Pons (tissue), 1 donor: ENCODE data around the gene BCL11A.

Source experiments
- DNase-seq: peaks from one replicate; pipeline ENCODE4 v3.0.0-alpha.2; 2016; ENCODE audit warnings: low spot score

Gene BCL11A

DNA sequence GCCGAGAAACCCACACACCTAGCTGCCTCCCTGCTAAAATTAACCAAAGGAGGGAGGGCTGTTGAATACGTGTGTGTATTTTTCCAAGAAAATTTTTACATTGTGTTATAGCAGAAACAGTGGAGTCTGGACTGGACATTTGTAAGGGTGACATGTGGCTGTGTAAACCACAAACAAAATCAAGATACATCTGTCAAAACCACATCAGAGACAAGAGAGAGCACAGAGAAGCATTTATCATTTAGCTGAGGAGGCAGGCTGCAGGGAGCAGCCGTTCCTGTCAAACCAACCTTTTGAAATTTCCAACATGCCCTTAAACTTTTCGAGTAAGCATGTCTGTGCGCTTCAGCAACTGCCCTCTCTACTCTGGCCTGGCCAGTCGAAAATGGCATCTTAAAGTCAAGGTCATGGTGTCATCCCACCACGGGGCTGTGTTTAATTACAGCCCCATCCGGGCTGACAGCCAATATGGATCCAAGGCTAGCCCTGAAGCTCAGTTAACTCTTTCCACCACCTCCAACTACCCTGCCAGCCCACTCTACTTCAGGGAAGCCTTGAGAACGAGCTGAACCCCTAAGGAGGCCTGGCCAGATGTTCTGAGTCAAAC, 8.4 kb downstream of the BCL11A start:
- no peak for DNase-seq

- no peak for DNase-seq
Observed at GRCh38 chr2:60544062-60544461, 9.4 kb downstream of the BCL11A start.

DNA sequence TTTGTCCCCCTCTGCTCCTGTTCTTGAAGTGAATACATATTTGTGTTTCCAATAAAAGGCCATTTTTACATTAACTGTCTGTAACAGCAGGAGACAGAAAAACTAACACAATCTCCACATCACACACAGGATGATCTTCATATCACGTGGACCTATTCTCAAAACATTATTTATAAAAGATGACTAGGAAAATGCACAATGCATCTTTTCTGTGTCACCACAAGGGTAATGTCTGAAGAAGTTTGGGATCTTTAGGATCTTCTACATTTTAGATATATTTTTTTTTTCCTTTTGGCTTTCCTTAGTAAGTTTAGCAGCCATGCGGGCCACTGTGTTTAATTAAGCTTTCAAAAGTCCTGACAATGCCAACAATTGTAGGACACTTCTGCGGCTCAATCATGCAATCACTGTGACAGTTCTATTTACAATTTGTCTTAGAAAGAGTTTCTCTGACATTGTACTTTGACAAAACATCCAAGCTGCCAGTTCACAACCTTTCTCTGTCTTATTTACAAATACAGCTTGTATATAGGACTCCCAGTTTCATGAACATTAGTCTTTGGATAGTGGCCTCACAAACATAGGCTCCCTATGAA, 12.3 kb downstream of the BCL11A start:
- DNase-seq: no peak

DNA sequence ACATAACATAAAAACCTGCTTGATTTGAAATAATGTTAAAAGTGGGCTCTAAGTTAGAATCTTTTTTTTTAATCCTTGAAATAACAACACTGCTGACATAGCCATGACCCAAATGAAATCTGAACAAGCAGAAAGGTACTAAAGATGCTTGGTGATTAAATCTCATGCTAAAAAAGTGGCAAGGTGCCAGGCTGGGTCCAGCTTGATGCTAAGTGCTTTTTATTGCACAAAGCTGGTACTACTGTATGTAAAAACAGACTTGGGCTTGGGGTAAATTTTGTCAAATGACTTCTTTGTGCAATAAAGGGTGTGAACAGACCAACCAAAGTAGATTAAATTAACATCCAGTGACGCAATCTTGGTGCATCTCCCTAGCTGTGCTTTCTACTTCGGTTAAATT, 13.4 kb downstream of the BCL11A start:
- no peak for DNase-seq

- DNase-seq: no peak
Observed at GRCh38 chr2:60539140-60539539, 14.3 kb downstream of the BCL11A start.

DNA sequence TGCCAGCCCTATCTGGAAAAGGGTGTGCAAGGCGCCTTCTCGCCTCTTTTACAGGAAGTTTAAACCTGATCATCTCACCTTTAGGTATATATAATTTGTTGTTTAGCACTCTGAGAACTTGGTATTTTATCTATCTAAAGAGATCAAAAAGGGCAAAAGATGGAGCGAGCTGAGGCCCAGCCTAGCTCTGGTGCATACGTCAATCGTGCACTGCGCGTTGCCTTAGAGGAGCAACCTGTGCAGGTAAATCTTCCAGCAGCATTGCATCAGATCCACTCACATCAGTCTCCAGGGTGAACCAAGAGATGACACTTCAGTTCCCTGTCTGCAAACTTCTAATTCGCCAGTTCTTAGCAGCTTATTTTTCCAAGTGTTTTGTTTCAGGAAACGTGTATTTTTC, 15.4 kb downstream of the BCL11A start:
- no peak for DNase-seq

DNA sequence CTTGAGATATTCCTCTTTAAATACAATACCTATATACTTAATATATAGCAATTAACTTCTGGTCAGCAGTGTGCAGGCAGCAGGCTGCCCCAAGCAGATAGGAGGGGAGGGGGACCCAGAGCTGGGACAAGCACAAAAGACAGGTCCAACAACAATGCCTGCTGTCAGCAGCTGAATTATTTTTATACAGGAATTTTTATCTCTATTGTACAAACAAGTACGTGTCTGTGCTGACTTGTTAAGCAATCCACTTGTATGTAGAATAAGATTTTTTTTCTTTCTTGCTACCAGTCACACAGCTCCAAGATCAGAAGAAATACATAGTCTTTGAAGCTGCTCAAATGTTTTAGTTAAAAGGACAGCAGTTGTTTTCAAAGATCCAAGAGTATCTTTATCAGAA, 16.7 kb downstream of the BCL11A start:
- no peak for DNase-seq

DNA sequence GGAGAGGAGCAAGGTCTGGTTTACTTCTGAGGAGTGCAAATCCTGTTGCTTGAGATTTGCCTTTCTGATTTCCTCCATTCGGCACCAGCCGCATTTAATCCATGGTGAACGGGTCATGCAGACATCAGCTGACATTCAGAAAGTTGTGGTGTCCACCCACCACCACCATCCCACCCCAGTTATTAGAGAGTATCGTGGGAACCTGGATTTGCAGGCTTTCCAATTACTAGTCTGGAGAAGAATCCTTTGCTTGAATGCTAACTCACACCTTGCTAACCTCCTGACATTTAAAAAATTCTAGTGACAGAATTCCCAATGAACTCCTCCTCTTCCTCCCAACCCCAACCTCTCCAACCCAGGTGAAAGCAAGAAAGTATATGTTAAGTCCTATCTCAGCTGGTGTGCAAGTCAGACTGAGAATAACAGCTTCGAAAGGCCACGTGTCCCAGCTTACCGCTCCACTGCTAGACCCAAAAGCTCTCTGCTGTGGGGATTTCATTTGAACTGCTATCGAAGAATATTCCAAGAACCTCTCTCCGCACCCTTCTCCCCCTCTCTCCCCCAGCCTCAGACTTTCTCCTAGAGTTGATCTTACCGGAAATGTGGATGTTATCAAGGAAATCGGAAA, 17.7 kb downstream of the BCL11A start:
- no peak for DNase-seq

DNA sequence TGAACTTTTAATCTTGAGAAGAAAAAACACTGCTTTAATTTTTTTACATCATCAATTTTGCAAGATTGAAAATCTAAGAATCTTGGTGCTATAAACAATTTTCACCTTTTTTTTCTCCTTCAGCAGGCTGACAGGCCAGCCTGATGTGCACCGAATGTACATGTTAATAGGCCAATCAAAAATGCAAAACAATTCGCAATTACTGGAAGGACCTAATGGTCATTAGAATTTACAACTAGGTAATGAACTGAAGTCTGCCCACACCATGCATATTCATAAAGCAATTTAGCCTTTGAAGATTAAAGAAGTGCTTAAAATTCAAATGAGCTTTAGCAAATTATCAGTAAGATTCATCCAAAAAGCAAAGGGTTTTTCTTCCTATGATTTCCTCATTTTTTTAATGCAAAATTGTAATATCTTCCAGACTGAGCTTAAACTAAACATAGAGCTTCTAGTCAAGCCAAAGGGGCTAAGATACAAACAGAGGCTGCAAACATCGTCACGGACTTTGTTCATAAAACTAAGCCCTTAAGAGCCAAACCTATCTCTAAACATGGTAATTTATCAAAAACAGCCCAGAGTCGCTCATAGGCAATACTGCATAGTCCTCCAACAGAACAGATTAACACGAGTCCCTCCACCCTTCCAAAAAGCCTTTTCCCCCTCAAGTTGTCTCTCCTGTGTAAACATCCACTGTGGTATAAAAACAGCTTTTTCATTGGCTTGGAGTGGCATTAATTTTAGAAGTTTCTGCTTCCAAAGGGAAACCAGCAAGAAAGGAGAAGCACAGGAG, 18.4 kb downstream of the BCL11A start:
- DNase-seq: no peak

- no peak for DNase-seq
Observed at GRCh38 chr2:60534052-60534685, 19.3 kb downstream of the BCL11A start.

DNA sequence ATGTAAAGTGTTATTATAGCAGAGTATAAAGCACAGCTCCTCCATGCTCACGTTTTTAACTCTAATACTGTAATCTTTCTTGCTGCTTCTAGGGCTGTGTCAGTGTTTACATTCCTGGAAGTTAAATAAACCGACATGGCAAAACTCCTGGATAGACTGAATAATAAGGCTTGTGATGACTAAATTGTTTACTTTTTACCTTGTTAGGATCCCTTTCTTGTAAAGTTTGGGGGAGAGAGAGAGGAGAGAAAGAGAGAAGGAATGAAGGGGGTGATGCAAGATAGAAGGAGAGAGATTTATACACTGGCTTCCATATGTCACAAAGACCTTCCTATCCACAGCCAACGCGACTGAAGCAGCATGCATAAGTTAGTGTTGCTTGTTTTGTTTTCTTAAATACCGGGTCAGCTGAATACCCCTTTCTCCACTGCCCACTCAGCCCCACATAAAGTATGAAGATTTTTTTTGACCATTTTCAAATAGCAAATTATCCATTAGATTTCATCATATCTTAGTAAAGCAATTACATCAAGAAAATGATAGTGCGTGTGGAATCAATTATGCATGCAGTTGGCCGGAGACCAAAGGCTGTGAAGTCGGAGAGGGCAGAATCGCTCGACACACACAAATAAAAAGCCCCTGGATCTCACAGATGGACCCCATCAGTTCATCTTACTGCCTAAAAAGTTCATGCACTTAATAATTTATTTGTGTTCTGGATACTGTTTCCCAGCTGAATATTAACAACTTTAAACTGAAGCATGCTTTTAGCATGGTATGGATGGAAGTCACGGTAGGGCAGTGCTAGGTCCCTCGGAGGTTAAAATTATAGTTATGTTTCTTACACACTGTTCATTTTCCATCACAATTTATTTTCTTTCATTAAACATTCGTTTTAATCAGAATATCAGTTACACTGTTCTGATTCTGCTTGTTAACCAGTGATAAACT, 20.1 kb downstream of the BCL11A start:
- DNase-seq: no peak

DNA sequence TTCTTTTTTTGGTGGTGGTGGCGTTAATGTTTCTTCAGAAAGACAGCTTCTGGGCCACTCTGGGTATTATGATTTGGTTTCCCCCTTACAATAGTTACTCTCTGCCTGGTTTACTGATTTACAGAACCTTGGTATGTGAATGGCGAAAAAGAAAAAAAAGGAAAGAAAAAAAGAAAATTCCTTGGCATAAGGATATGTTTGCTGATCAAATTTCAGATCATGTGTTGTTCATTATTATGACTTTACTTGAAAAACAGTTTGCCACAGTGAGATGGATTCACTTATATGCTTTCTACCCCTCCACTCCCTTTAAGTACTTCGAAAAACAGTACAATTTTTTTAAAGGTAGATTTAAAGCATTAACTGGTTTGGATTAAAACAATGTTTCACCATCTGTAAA, 21.0 kb downstream of the BCL11A start:
- no peak for DNase-seq

GRCh38 chr2:60531701-60532133, 21.7 kb downstream of the BCL11A start:
- no peak for DNase-seq

- no peak for DNase-seq
Observed at GRCh38 chr2:60530660-60531281, 22.7 kb downstream of the BCL11A start.

GRCh38 chr2:60529785-60530627, 23.4 kb downstream of the BCL11A start:
- DNase-seq: no peak

- no peak for DNase-seq
Observed at GRCh38 chr2:60529136-60529784, 24.2 kb downstream of the BCL11A start.

GRCh38 chr2:60528281-60529020, 25.0 kb downstream of the BCL11A start:
- no peak for DNase-seq

- no peak for DNase-seq
Observed at GRCh38 chr2:60527762-60528161, 25.7 kb downstream of the BCL11A start.

GRCh38 chr2:60526623-60527022, 26.8 kb downstream of the BCL11A start:
- DNase-seq: no peak
